HepG2 (cell line): ENCODE data around the gene CDC34. TPM values are rescaled to one million over a fixed set of nuclear protein-coding genes. Genes with fewer than 3 reads are reported as not detected.

ENCODE experiments used
- AGO2 ChIP-seq: fragments of 200-400 bp; formaldehyde crosslinking; optimal IDR thresholded peaks from 2 replicates; pipeline ENCODE3; 2017; ENCODE audit warnings: mild to moderate bottlenecking, low read depth, low read length, moderate library complexity
- CBX1 ChIP-seq: IDR thresholded peaks from one replicate; pipeline ENCODE4 v1.6.1; 2016; ENCODE audit warnings: antibody characterized with exemption, low read depth
- CENPT ChIP-seq: sonication (generic); formaldehyde crosslinking; IDR thresholded peaks from 2 replicates; pipeline ENCODE4 v1.8.0; 2022; ENCODE audit warnings: low read depth, mild to moderate bottlenecking, moderate library complexity, missing genetic modification reagents
- GPN1 ChIP-seq: sonication (generic); formaldehyde crosslinking; IDR thresholded peaks from 2 replicates; pipeline ENCODE4 v1.5.1; 2020; ENCODE audit warnings: missing genetic modification reagents, borderline replicate concordance
- HNF1A ChIP-seq, 2 experiments: sonication (generic) in 1 of 2; formaldehyde crosslinking in 1 of 2; IDR thresholded peaks; 2 replicates each; pipeline versions ENCODE4 v1.4.0 to v1.6.1; 2016 to 2020; ENCODE audit warnings: borderline replicate concordance in 1 of 2, low read depth in 1 of 2, mild to moderate bottlenecking in 1 of 2, missing genetic modification reagents in 1 of 2
- KAT8 ChIP-seq: IDR thresholded peaks from 2 replicates; pipeline ENCODE4 v1.6.1; 2016; ENCODE audit warnings: missing genetic modification reagents, missing compliant biosample characterization
- KDM1A ChIP-seq: IDR thresholded peaks from 2 replicates; pipeline ENCODE4 v1.6.1; 2016; ENCODE audit warnings: missing compliant biosample characterization
- MAX ChIP-seq: IDR thresholded peaks from 2 replicates; pipeline ENCODE4 v1.6.1; 2012; ENCODE audit warnings: inconsistent platforms
- MYPOP ChIP-seq: sonication (generic); formaldehyde crosslinking; IDR thresholded peaks from 2 replicates; pipeline ENCODE4 v1.8.1; 2023; ENCODE audit warnings: mild to moderate bottlenecking, moderate library complexity, missing genetic modification reagents
- PHF21A ChIP-seq: sonication (generic); formaldehyde crosslinking; IDR thresholded peaks from 2 replicates; pipeline ENCODE4 v1.5.0; 2020; ENCODE audit warnings: mild to moderate bottlenecking, missing genetic modification reagents
- RFX5 ChIP-seq: IDR thresholded peaks from 2 replicates; pipeline ENCODE4 v1.6.1; 2011; ENCODE audit warnings: low read depth, low read length, improper control_type of control experiment
- SIN3B ChIP-seq: fragments of 150-350 bp; IDR thresholded peaks from 2 replicates; pipeline ENCODE4 v1.6.1; 2014; ENCODE audit warnings: low read length
- ZBTB38 ChIP-seq: sonication (generic); formaldehyde crosslinking; IDR thresholded peaks from 2 replicates; pipeline ENCODE4 v1.5.1; 2020; ENCODE audit warnings: mild to moderate bottlenecking, missing genetic modification reagents
- ZNF574 ChIP-seq: sonication (generic); formaldehyde crosslinking; IDR thresholded peaks from 2 replicates; pipeline ENCODE4 v1.4.0; 2020; ENCODE audit warnings: missing genetic modification reagents
- ZNF577 ChIP-seq: sonication (generic); formaldehyde crosslinking; IDR thresholded peaks from 2 replicates; pipeline ENCODE4 v1.4.0; 2020; ENCODE audit warnings: mild to moderate bottlenecking, low read depth, missing genetic modification reagents, borderline replicate concordance
- ZNF589 ChIP-seq: sonication (generic); formaldehyde crosslinking; conservative IDR thresholded peaks from 2 replicates; pipeline ENCODE4 v1.8.0; 2022; ENCODE audit warnings: mild to moderate bottlenecking, moderate library complexity, missing genetic modification reagents
- ZNF619 ChIP-seq: sonication (generic); formaldehyde crosslinking; IDR thresholded peaks from 2 replicates; pipeline ENCODE4 v1.4.0; 2020; ENCODE audit warnings: mild to moderate bottlenecking, missing genetic modification reagents
- polyA plus RNA-seq, 8 experiments: library from polyadenylated mRNA; depleted of rRNA in 3 of 8; stranded (reverse) in 7 of 8; unstranded in 1 of 8; fragments of >200 nt; fragmentation: Illumina TruSeq in 4 of 8; extraction: Trizol in 4 of 8; gene quantifications; 2 replicates each; pipeline versions ENCODE4 v1.2.1 to v1.2.3, GENCODE V29; 2011 to 2016; ENCODE audit warnings: low read depth in 4 of 8, missing spikeins in 1 of 8, mixed read lengths in 1 of 8; ENCODE audit not compliant: insufficient read depth in 1 of 8
- total RNA-seq, 5 experiments: library from RNA; depleted of rRNA; stranded (reverse); fragments of >200 nt; fragmentation: Illumina TruSeq; extraction: Trizol; gene quantifications; 2 replicates each; pipeline ENCODE4 v1.2.3, GENCODE V29; 2016; ENCODE audit warnings: low read depth in 1 of 5

The CDC34 gene
- total and polyA plus RNA-seq, 2 of the 13 experiments (the other 11 are each of a cell fraction or from before 2014, with no cell fraction given): 138 to 150 TPM

GRCh38 chr19:495402-496111 lies 36.0 kb upstream of the CDC34 start (continued):
- TF ChIP-seq HNF1A (IDR thresholded peaks at IDR 0.05; ENCODE audit: low read depth) (no peak), HNF1A (CRISPR knock-in tag; IDR thresholded peaks at IDR 0.05; ENCODE audit: borderline replicate concordance) (no peak), ZNF589 (CRISPR knock-in tag) (no peak), KDM1A (peak; percentile 94), PHF21A (CRISPR knock-in tag) (no peak), ZBTB38 (CRISPR knock-in tag) (0 out of 2 replicates have a peak, but pooled peaks have one; percentile 20), RFX5 (no peak), ZNF577 (CRISPR knock-in tag) (no peak), MYPOP (CRISPR knock-in tag) (no peak), AGO2 (no peak), KAT8 (CRISPR knock-in tag) (0 out of 2 replicates have a peak, but pooled peaks have one; percentile 37), GPN1 (no peak), SIN3B (no peak), ZNF574 (CRISPR knock-in tag) (peak; percentile 27; the same call in 1 of the 2 replicates), MAX (peak; percentile 34; the same call in 1 of the 2 replicates), CENPT (CRISPR knock-in tag) (no peak), ZNF619 (CRISPR knock-in tag) (no peak), CBX1 (peak; percentile 20)
